CD8-positive, alpha-beta memory T cell (primary cell): ENCODE results near the gene MAEA. TPM values are rescaled to one million over a fixed set of nuclear protein-coding genes. Genes with fewer than 3 reads are reported as not detected.

Experiments used
- CTCF ChIA-PET: fragments of 350-600 bp; sonication (Branson Sonifier 250); formaldehyde crosslinking; loops from one replicate; lab custom pipeline; 2021; ENCODE audit warnings: antibody characterized with exemption; lab: Charles Lee
- POLR2A ChIA-PET: fragments of 350-600 bp; sonication (Branson Sonifier 250); formaldehyde crosslinking; loops from one replicate; lab custom pipeline; 2021; ENCODE audit warnings: antibody characterized with exemption; lab: Charles Lee
- DNase-seq, 5 donors: peaks; one replicate each; pipeline versions ENCODE4 v3.0.0 to v3.0.0-alpha.2; 2020 to 2022; ENCODE audit warnings: mixed read lengths in 1 of 5
- H3K27ac ChIP-seq: one replicate; pipeline ENCODE4 v1.7.0; 2013; ENCODE audit warnings: low read depth, mild to moderate bottlenecking, low read length, moderate library complexity
- H3K27me3 ChIP-seq: 2 replicates; pipeline ENCODE4 v1.7.0; 2013; ENCODE audit warnings: low read length, mild to moderate bottlenecking; ENCODE audit not compliant: insufficient read depth, poor library complexity, severe bottlenecking
- H3K36me3 ChIP-seq: 2 replicates; pipeline ENCODE4 v1.7.0; 2013; ENCODE audit warnings: mild to moderate bottlenecking, low read length, moderate library complexity; ENCODE audit not compliant: insufficient read depth
- H3K4me1 ChIP-seq: 2 replicates; pipeline ENCODE4 v1.7.0; 2013; ENCODE audit warnings: mild to moderate bottlenecking, low read length, moderate library complexity; ENCODE audit not compliant: insufficient read depth
- H3K4me3 ChIP-seq: 2 replicates; pipeline ENCODE4 v1.7.0; 2013; ENCODE audit warnings: mild to moderate bottlenecking, low read length
- H3K9me3 ChIP-seq: 2 replicates; pipeline ENCODE4 v1.7.0; 2013; ENCODE audit warnings: mild to moderate bottlenecking, low read length
- H3K27ac Mint-ChIP-seq, 8 donors: one replicate each; pipeline ENCODE4 v1.8.0; 2020 to 2021; ENCODE audit warnings: mixed read lengths in 8 of 8, mild to moderate bottlenecking in 6 of 8, inconsistent platforms in 3 of 8, moderate library complexity in 3 of 8
- H3K27me3 Mint-ChIP-seq, 2 donors: one replicate each; pipeline ENCODE4 v1.8.0; 2020 to 2021; ENCODE audit warnings: mixed read lengths in 2 of 2, mild to moderate bottlenecking in 1 of 2, moderate library complexity in 1 of 2
- H3K36me3 Mint-ChIP-seq, 3 donors: one replicate each; pipeline ENCODE4 v1.8.0; 2020 to 2021; ENCODE audit warnings: mixed read lengths in 3 of 3, inconsistent platforms in 1 of 3, mild to moderate bottlenecking in 1 of 3
- H3K4me1 Mint-ChIP-seq, 3 donors: one replicate each; pipeline ENCODE4 v1.8.0; 2020 to 2021; ENCODE audit warnings: mixed read lengths in 3 of 3, inconsistent platforms in 1 of 3, mild to moderate bottlenecking in 1 of 3
- H3K4me3 Mint-ChIP-seq, 7 donors: one replicate each; pipeline ENCODE4 v1.8.0; 2020 to 2021; ENCODE audit warnings: mixed read lengths in 7 of 7, mild to moderate bottlenecking in 6 of 7, moderate library complexity in 4 of 7, inconsistent platforms in 2 of 7
- H3K9me3 Mint-ChIP-seq, 5 donors: one replicate each; pipeline ENCODE4 v1.8.0; 2020 to 2022; ENCODE audit warnings: mixed read lengths in 5 of 5, mild to moderate bottlenecking in 3 of 5, moderate library complexity in 2 of 5, inconsistent platforms in 1 of 5
- polyA plus RNA-seq: library from polyadenylated mRNA; unstranded; fragments of 300-500 nt; fragmentation: Illumina TruSeq; gene quantifications from one replicate; pipeline ENCODE4 v1.2.3, GENCODE V29; 2021
- total RNA-seq, 2 experiments: library from RNA; stranded (reverse); gene quantifications; one replicate each; pipeline ENCODE4 v1.2.3, GENCODE V29; 2021

MAEA gene
- total and polyA plus RNA-seq, 3 experiments from 2014 or later, result 59.4 to 75.3 (median 63.8) TPM

DNA sequence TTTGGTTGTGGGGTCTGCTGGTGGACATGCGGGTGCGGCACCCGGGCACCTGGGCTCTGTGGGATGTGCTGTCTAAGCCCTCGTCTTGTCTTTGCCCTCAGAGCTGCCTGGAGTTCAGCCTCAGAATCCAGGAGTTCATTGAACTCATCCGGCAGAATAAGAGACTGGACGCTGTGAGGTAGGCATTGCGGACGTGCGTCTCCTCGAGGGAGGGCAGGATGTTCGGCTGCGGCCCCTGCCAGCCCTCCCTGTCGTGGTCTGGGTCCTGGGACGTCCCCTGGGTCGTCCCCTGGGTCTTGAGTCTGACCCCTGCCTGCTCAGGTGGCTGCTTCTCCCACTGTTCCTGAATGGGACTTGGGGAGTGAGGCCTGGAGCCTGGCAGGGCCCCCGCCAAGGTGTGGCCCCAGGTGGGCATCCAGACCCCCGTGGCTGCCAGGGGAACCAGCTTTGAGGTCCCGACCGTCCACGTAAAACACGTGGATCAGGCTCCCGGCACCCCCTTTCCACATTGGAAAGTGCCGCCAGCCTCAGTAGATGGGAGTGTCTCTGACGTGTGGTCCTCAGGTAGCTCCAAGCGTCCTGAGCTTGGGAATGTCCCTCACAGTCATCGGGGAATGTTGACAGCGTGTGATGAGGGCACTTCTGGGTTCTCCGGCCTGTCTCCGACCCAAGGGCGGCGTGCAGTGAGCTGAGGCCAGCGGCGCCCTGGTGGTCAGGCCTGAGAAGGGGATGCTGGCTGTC, 38.0 kb downstream of the MAEA start:
- Histone ChIP-seq H3K27me3 (no peaks in the 10 kb centered on the region), H3K4me3 (no peak overlapping the region), H3K4me1 (peaks cover 37% of the 10 kb centered on the region), H3K9me3 (no peaks in the 10 kb centered on the region), H3K27ac (no peak overlapping the region), H3K36me3 (peaks cover 12% of the 10 kb centered on the region)
- peak in 1 of 5 donors; percentile 46 for DNase-seq
- Mint-ChIP-seq H3K4me1 (peaks cover 26 to 34% (median 29%) of the 10 kb centered on the region in 3 donors), H3K4me3 (no peak overlapping the region), H3K36me3 (peaks cover 4 to 43% (median 7%) of the 10 kb centered on the region in 3 donors), H3K27me3 (no peaks in the 10 kb centered on the region), H3K9me3 (peaks cover 0 to 3% (median 0%) of the 10 kb centered on the region in 5 donors), H3K27ac (peak overlapping the region in 3 of 8 donors; percentile 10 to 57 (median 47))
- POLR2A ChIA-PET, result no interaction called here
- CTCF ChIA-PET, result interaction anchor here (1.2 to 1.9 kb wide), 2 partner anchors 59 to 196 kb away, joined by 4 read pairs; no protein-coding TSS in a partner anchor

DNA sequence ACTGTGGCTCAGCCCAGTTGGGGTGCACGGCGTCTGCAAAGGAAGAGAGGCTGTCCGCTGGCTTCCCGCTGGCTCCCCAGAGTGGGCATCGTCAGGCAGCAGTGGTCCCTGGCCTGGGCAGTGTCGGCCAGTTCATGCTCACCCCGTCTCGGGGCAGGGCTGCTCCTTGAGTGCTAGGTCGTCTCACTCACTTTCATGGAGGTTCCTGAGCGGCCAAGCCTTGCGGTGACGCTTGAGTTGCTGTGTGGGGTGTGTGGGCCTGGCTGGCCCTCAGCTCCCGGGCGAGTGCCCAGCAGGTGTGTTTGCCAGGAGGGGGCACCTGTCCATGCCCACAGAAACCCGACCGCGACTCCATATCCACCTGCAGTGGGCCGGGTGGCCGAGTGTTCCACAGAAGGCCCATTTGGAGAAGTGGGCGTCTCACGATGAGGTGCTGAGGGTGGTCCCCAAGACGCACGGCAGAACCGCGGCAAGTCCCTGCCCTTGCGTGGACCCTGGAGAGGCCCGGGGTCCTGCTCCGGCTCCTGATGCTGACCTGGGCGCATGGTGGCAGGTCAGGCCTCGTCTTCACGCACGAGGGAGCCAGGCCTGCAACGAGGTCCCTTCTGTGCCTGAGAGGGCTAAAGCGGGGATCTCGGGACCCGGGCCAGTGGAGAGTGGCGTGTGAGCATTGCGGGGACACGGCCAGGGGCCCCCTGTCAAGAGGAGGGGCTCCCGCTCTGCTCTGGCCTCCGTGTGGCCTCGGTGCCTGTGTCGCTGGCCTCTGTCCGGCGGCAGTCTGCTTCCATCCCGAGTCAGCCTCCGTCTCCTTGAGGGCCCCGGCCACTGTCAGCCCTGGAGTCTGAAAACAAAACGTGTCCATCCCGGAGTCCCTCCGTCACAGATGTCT, 38.8 kb downstream of the MAEA start:
- POLR2A ChIA-PET, result no interaction called here
- peaks cover 37% of the 10 kb centered on the region for H3K4me1 ChIP-seq
- no peaks in the 10 kb centered on the region for H3K27me3 ChIP-seq
- Mint-ChIP-seq H3K36me3 (peaks cover 4 to 47% (median 5%) of the 10 kb centered on the region in 3 donors), H3K27ac (peak overlapping the region in 7 of 8 donors; percentile 88 to 100 (median 96)), H3K4me3 (peak overlapping the region in 2 of 7 donors; percentile 66 to 89), H3K9me3 (peaks cover 0 to 3% (median 0%) of the 10 kb centered on the region in 5 donors), H3K27me3 (no peaks in the 10 kb centered on the region), H3K4me1 (peaks cover 27 to 34% (median 29%) of the 10 kb centered on the region in 3 donors)
- peaks cover 6% of the 10 kb centered on the region for H3K36me3 ChIP-seq
- no peak overlapping the region for H3K4me3 ChIP-seq
- H3K27ac ChIP-seq, result no peak overlapping the region
- no peaks in the 10 kb centered on the region for H3K9me3 ChIP-seq
- peak in 1 of 5 donors; percentile 47 for DNase-seq
- CTCF ChIA-PET, result interaction anchor here (2.6 kb wide), 1 partner anchor 18 kb away, joined by 12 read pairs; the partner anchor contains the start of gene UVSSA

DNA sequence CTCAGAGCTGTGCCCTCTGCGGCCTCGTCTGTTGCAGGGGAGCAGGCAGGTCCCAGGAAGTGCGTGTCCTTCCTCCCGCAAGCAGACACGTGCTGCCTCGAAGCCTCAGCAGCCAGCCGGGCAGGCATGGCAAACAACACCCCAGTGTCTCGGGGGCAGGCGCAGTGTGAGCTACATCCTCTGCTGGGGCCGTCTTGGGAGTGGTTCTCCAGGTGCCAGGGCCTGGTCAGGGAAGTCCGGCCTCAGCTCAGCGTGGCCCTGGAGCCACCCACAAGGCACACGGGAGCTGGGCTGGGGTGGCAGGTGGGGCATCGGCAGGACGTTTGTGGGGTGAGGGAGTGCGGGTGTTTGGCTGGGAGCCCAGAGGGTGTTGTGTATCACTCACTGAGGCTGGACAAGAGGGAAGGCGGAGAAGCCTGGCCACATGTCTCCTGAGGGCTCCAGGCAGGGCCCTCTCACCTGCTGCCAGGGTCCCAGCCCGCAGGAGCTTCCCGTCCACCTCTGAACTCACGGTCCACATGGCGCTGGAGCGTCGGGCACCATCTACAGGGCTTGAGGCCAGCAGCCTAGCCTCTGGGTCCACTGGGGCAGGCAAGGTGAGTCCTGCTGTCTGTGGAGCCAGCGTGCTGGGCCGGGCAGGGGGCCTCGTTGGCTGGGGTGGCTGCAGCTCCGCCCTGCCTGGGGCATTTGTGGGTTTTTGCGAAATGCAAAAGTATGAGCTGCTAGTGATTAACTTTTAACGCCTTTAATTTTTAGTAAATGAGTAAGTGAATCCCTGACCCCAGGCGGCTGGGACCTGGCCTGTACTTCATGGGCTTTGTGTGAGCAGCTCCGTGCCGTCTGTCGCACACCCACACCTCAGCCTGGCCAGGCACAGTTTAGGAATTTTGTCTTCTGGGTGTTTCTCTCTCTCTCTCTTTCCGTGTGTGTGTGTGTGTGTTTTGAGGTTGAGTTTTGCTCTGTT, 40.0 kb downstream of the MAEA start:
- Mint-ChIP-seq H3K36me3 (peaks cover 4 to 54% (median 5%) of the 10 kb centered on the region in 3 donors), H3K4me1 (peaks cover 29 to 37% (median 34%) of the 10 kb centered on the region in 3 donors), H3K9me3 (peaks cover 0 to 3% (median 0%) of the 10 kb centered on the region in 5 donors), H3K27ac (peak overlapping the region; percentile 83 to 100 (median 98)), H3K27me3 (no peaks in the 10 kb centered on the region), H3K4me3 (peak overlapping the region; percentile 67 to 89 (median 78))
- DNase-seq, result peak; percentile 40 to 67 (median 53)
- Histone ChIP-seq H3K36me3 (no peaks in the 10 kb centered on the region), H3K4me1 (peaks cover 37% of the 10 kb centered on the region), H3K4me3 (no peak overlapping the region), H3K27me3 (no peaks in the 10 kb centered on the region), H3K9me3 (no peaks in the 10 kb centered on the region), H3K27ac (peak overlapping the region; percentile 38)
- POLR2A ChIA-PET, result interaction anchor here (0.8 to 2.2 kb wide), 2 partner anchors 17 to 40 kb away, joined by 4 to 13 read pairs; partner anchors contain the start of genes MAEA and UVSSA
- CTCF ChIA-PET, result interaction anchor here (0.8 to 2.6 kb wide), 6 partner anchors 11 to 276 kb away, joined by 3 to 12 read pairs (median 4); partner anchors contain the start of gene UVSSA

DNA sequence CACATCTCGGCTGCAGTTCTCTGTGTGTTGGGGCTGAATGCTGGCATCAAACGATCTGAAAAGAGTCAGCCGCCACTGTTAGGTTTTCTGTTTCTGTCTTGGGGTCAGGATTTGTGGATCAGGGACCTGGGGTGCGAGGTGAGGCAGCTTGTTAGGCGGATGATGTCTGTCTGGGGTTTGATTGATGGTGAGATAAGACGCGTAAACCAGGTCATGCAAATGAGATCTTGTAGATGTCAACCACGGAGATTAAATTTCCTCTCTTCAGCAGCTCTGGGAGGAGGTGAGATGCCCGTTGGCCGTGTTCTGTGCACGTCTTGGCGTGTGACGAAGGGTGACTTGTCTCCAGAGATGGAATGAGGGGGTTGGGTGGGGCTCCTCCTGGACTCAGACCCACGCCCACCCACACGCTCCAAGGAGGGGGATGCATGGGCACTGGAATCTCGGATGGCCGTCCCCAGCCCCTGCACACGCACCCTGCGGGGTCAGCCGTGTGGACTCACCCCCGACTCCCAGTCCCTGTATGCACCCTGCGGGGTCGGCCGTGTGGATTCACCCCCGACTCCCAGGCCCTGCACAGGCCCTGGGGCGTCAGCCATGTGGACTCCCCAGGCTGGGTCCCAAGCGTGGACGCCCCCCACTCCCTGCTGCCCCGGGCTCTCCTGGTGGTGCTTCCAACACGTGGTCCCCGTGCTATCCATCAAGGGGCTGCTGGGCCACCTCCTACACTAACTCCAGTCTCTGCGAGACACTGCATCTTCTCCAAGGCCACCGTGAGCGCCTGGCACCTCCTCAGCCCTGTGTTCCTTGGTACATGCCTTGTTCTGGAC, 41.3 kb downstream of the MAEA start:
- peaks cover 5% of the 10 kb centered on the region for H3K36me3 ChIP-seq
- peak overlapping the region; percentile 82 to 100 (median 98) for H3K27ac Mint-ChIP-seq
- DNase-seq, result peak; percentile 40 to 88 (median 70)
- no peak overlapping the region for H3K4me3 ChIP-seq
- peaks cover 0 to 3% (median 0%) of the 10 kb centered on the region in 5 donors for H3K9me3 Mint-ChIP-seq
- H3K27ac ChIP-seq, result peak overlapping the region; percentile 38
- H3K4me3 Mint-ChIP-seq, result peak overlapping the region; percentile 62 to 87 (median 74)
- no peaks in the 10 kb centered on the region for H3K27me3 Mint-ChIP-seq
- CTCF ChIA-PET, result interaction anchor here (0.8 to 2.6 kb wide), 6 partner anchors 10 to 274 kb away, joined by 3 to 12 read pairs (median 4); partner anchors contain the start of gene UVSSA
- H3K9me3 ChIP-seq, result no peaks in the 10 kb centered on the region
- POLR2A ChIA-PET, result interaction anchor here (1.0 to 2.2 kb wide), 2 partner anchors 15 to 129 kb away, joined by 5 to 13 read pairs; partner anchors contain the start of gene UVSSA
- H3K4me1 ChIP-seq, result peaks cover 37% of the 10 kb centered on the region
- peaks cover 4 to 60% (median 7%) of the 10 kb centered on the region in 3 donors for H3K36me3 Mint-ChIP-seq
- H3K4me1 Mint-ChIP-seq, result peaks cover 29 to 41% (median 40%) of the 10 kb centered on the region in 3 donors
- no peaks in the 10 kb centered on the region for H3K27me3 ChIP-seq

DNA sequence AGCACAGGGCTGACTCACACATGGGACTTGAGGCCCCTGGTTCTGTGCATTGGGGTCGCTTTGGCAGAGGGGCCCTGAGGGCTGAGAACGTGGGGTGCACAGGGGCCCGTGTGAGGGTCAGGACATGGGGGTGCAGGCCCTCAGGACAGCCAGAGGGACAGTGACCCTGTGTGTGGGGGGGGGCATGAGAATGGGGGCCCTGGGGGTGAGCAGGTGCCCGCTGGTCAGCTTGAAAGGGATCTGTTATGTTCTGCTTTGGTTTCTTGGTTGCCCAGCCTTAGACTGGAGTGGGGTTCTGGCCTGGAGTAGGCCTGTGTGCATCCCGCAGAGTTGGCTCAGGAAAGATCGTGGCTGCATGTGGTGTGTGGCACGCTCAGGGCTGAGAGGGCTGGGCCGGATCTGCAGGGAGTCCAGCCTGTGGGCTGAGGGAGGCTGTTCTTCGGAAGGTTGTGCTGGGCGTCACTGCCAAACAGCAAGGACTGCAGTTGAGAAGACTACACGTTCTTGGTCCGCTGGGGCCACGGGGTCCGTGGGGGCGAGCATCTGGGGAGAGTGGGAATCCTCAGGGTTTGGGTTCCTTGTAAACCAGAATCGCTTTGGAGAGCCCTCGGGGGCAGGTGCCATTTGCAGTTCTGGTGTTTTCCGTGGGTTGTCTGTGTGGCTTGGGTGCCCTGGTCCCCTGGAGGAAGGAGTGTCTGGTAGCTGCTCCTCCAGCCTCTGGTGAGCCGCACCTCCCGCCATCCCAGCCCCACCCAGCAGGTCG, 42.1 kb downstream of the MAEA start:
- Histone ChIP-seq H3K27ac (no peak overlapping the region), H3K27me3 (no peaks in the 10 kb centered on the region), H3K36me3 (peaks cover 12% of the 10 kb centered on the region), H3K4me1 (peaks cover 37% of the 10 kb centered on the region), H3K9me3 (no peaks in the 10 kb centered on the region), H3K4me3 (no peak overlapping the region)
- H3K36me3 Mint-ChIP-seq, result peaks cover 4 to 60% (median 12%) of the 10 kb centered on the region in 3 donors
- H3K9me3 Mint-ChIP-seq, result peaks cover 0 to 3% (median 0%) of the 10 kb centered on the region in 5 donors
- peak overlapping the region; percentile 50 to 99 (median 90) for H3K27ac Mint-ChIP-seq
- H3K27me3 Mint-ChIP-seq, result no peaks in the 10 kb centered on the region
- ChIA-PET CTCF (interaction anchor here (0.6 to 1.8 kb wide), 2 partner anchors 14 to 15 kb away, joined by 6 to 8 read pairs; partner anchors contain the start of gene UVSSA), POLR2A (no interaction called here)
- DNase-seq, result peak in 1 of 5 donors; percentile 33
- H3K4me1 Mint-ChIP-seq, result peaks cover 31 to 46% (median 44%) of the 10 kb centered on the region in 3 donors
- H3K4me3 Mint-ChIP-seq, result peak overlapping the region in 5 of 7 donors; percentile 27 to 67 (median 39)

DNA sequence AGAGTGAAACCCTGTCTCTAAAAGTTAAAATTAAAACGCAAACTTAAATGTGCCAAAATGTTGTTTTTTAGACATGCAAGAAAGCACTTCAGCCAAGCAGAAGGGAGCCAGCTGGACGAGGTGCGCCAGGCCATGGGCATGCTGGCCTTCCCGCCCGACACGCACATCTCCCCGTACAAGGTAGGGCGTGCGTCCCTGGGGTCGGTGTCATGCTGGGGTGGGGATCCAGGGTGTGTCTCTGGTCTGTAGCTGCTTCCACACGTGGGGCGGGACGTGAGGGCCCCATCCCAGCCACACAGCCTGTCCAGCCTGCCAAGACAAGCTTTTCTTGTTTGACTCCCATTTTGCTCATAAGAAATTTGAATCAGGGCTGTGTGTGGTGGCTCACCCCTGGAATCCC, 43.0 kb downstream of the MAEA start:
- peaks cover 37% of the 10 kb centered on the region for H3K4me1 ChIP-seq
- H3K4me1 Mint-ChIP-seq, result peaks cover 31 to 53% (median 49%) of the 10 kb centered on the region in 3 donors

More for the DNA sequence above, 43.0 kb downstream of the MAEA start:
- no peaks in the 10 kb centered on the region for H3K27me3 ChIP-seq
- H3K27ac ChIP-seq, result no peak overlapping the region
- H3K27me3 Mint-ChIP-seq, result no peaks in the 10 kb centered on the region
- H3K9me3 ChIP-seq, result no peaks in the 10 kb centered on the region
- H3K4me3 Mint-ChIP-seq, result no peak overlapping the region
- peaks cover 0 to 3% (median 0%) of the 10 kb centered on the region in 5 donors for H3K9me3 Mint-ChIP-seq
- peaks cover 11 to 64% (median 21%) of the 10 kb centered on the region in 3 donors for H3K36me3 Mint-ChIP-seq
- H3K4me3 ChIP-seq, result no peak overlapping the region
- CTCF ChIA-PET, result interaction anchor here (0.6 to 1.8 kb wide), 2 partner anchors 13 to 14 kb away, joined by 6 to 8 read pairs; partner anchors contain the start of gene UVSSA
- POLR2A ChIA-PET, result no interaction called here
- peaks cover 21% of the 10 kb centered on the region for H3K36me3 ChIP-seq
- peak overlapping the region in 4 of 8 donors; percentile 58 to 91 (median 89) for H3K27ac Mint-ChIP-seq
- DNase-seq, result peak in 1 of 5 donors; percentile 44
